Fibroblast of lung (primary cell): ENCODE measurements around the gene CD7. TPM values are rescaled to one million over a fixed set of nuclear protein-coding genes. Genes with fewer than 3 reads are reported as not detected.
A peak's percentile ranks its signal among the peaks of the same experiment; 100 is the strongest.

Experiments
- DNase-seq, 2 donors: peaks; one replicate each; pipeline versions ENCODE4 v3.0.0 to v3.0.0-alpha.2; 2010; ENCODE audit warnings: low read depth in 2 of 2
- H2AFZ ChIP-seq: 2 replicates; pipeline ENCODE4 v1.5.1; 2012; ENCODE audit warnings: low read length, control low read depth, inconsistent platforms
- H3K27ac ChIP-seq: 2 replicates; pipeline ENCODE4 v1.5.1; 2011; ENCODE audit warnings: low read length, control low read depth; ENCODE audit not compliant: insufficient read depth
- H3K27me3 ChIP-seq: 2 replicates; pipeline ENCODE4 v1.5.1; 2011; ENCODE audit warnings: mild to moderate bottlenecking, low read length; ENCODE audit not compliant: control insufficient read depth, insufficient read depth
- H3K36me3 ChIP-seq: 2 replicates; pipeline ENCODE4 v1.5.1; 2011; ENCODE audit warnings: low read length; ENCODE audit not compliant: control insufficient read depth, insufficient read depth
- H3K4me1 ChIP-seq: 2 replicates; pipeline ENCODE4 v1.5.1; 2011; ENCODE audit warnings: low read length; ENCODE audit not compliant: control insufficient read depth, insufficient read depth; ENCODE audit errors: extremely low read depth
- H3K4me2 ChIP-seq: 2 replicates; pipeline ENCODE4 v1.5.1; 2011; ENCODE audit warnings: low read length, control low read depth; ENCODE audit not compliant: insufficient read depth; ENCODE audit errors: extremely low read depth
- H3K4me3 ChIP-seq, 4 experiments: fragments of 200-600 bp in 1 of 4; sonication (generic) in 1 of 4; replicated peaks in 1 of 4; 2 replicates each; pipeline ENCODE4 v1.5.1; 2011 to 2016; ENCODE audit warnings: low read length in 4 of 4, low read depth in 3 of 4, mild to moderate bottlenecking in 3 of 4, control low read depth in 2 of 4, inconsistent platforms in 1 of 4, mixed read lengths in 1 of 4; ENCODE audit not compliant: insufficient read depth in 1 of 4; ENCODE audit errors: control extremely low read depth in 1 of 4
- H3K79me2 ChIP-seq: 2 replicates; pipeline ENCODE4 v1.5.1; 2012; ENCODE audit warnings: mild to moderate bottlenecking, low read length, inconsistent platforms; ENCODE audit not compliant: control insufficient read depth, insufficient read depth
- H3K9ac ChIP-seq: 2 replicates; pipeline ENCODE4 v1.5.1; 2011; ENCODE audit warnings: mild to moderate bottlenecking, low read length, control low read depth; ENCODE audit not compliant: insufficient read depth
- H3K9me3 ChIP-seq: 2 replicates; pipeline ENCODE4 v1.5.1; 2012; ENCODE audit warnings: low read depth, low read length; ENCODE audit not compliant: control insufficient read depth, insufficient read depth
- H4K20me1 ChIP-seq: 2 replicates; pipeline ENCODE4 v1.5.1; 2011; ENCODE audit warnings: low read length; ENCODE audit not compliant: control insufficient read depth, insufficient read depth; ENCODE audit errors: extremely low read depth
- EZH2 ChIP-seq: IDR thresholded peaks from 2 replicates; pipeline ENCODE4 v1.5.1; 2012; ENCODE audit warnings: low read length, control low read depth, mild to moderate bottlenecking; ENCODE audit errors: missing control alignments
- polyA plus RNA-seq, 2 donors: library from polyadenylated mRNA; depleted of rRNA in 1 of 2; stranded (reverse) in 1 of 2; unstranded in 1 of 2; fragments of >200 nt; gene quantifications; 2 replicates each; pipeline ENCODE4 v1.2.1, GENCODE V29; 2011 to 2012; ENCODE audit warnings: missing spikeins in 1 of 2
- total RNA-seq: library from RNA; depleted of rRNA; stranded (reverse); fragments of >200 nt; gene quantifications from 2 replicates; pipeline ENCODE4 v1.2.1, GENCODE V29; 2014
- TF ChIP-seq, protein P1 (sequence below), 2 donors: IDR thresholded peaks in 1 of 2; conservative IDR thresholded peaks in 1 of 2; 1 replicate in 1 of 2; 2 replicates in 1 of 2; pipeline ENCODE4 v1.5.1; 2011 to 2012; ENCODE audit warnings: low read length in 2 of 2, control low read depth in 1 of 2, inconsistent platforms in 1 of 2, low read depth in 1 of 2, mild to moderate bottlenecking in 1 of 2

The CD7 gene
- total and polyA plus RNA-seq, 2 donors (not counting 1 experiment from before 2014, with no cell fraction given) = 0.17 TPM; not detected in 1

DNA sequence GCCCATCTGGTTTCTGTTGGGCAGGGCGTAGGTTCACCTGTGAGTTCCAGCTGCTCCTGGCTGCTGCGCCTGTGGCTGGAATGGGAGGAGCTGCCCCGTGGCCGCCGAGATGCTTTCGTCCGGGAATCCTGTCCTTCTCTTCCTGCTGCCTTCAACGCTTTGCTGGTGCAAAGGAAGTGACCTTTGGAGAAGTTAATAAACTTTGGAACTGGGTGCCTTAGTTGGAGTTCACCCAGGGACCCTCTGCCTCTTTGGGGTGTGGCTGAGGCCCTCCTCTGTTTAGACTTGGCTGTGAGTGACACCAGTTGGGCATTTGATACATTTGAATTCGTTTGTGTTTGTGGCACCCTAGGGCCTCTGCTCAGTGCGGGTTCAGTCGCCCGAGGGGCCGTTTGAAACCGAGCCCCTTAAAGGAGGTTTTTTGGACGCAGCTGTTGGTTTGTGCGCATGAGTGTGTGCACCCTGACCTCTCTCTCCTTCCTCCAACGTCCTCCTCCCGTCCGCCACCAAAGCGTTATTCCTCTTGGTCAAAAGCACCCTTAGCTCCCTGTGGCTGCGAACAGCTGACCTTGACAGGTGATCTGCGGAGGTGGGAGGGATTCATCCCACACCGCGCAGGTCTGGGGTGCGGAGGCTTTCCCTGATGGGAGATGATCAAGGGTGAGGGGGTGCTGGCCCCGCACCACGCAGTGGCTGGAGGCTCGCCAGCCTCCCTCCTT lies 25.1 kb upstream of the CD7 start:
- H3K4me3 ChIP-seq = no peak overlapping the region
- H3K9ac ChIP-seq = no peak overlapping the region
- H3K79me2 ChIP-seq = no peaks in the 10 kb centered on the region
- no peaks in the 10 kb centered on the region for H3K27me3 ChIP-seq
- H2AFZ ChIP-seq = no peak overlapping the region
- H4K20me1 ChIP-seq = no peaks in the 10 kb centered on the region
- no peaks in the 10 kb centered on the region for H3K36me3 ChIP-seq
- no peak overlapping the region for H3K4me2 ChIP-seq
- H3K4me1 ChIP-seq = peaks cover 8% of the 10 kb centered on the region
- no peak overlapping the region for H3K27ac ChIP-seq
- DNase-seq = no peak
- H3K9me3 ChIP-seq = no peaks in the 10 kb centered on the region
- TF ChIP-seq, protein P1, sequence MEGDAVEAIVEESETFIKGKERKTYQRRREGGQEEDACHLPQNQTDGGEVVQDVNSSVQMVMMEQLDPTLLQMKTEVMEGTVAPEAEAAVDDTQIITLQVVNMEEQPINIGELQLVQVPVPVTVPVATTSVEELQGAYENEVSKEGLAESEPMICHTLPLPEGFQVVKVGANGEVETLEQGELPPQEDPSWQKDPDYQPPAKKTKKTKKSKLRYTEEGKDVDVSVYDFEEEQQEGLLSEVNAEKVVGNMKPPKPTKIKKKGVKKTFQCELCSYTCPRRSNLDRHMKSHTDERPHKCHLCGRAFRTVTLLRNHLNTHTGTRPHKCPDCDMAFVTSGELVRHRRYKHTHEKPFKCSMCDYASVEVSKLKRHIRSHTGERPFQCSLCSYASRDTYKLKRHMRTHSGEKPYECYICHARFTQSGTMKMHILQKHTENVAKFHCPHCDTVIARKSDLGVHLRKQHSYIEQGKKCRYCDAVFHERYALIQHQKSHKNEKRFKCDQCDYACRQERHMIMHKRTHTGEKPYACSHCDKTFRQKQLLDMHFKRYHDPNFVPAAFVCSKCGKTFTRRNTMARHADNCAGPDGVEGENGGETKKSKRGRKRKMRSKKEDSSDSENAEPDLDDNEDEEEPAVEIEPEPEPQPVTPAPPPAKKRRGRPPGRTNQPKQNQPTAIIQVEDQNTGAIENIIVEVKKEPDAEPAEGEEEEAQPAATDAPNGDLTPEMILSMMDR (conservative IDR thresholded peaks at IDR 0.05 in 1 of 2, IDR thresholded peaks at IDR 0.05 in 1 of 2; ENCODE audit: low read depth in 1 of 2, low read length in 2 of 2) = no peak
- TF ChIP-seq EZH2 = no peak

DNA sequence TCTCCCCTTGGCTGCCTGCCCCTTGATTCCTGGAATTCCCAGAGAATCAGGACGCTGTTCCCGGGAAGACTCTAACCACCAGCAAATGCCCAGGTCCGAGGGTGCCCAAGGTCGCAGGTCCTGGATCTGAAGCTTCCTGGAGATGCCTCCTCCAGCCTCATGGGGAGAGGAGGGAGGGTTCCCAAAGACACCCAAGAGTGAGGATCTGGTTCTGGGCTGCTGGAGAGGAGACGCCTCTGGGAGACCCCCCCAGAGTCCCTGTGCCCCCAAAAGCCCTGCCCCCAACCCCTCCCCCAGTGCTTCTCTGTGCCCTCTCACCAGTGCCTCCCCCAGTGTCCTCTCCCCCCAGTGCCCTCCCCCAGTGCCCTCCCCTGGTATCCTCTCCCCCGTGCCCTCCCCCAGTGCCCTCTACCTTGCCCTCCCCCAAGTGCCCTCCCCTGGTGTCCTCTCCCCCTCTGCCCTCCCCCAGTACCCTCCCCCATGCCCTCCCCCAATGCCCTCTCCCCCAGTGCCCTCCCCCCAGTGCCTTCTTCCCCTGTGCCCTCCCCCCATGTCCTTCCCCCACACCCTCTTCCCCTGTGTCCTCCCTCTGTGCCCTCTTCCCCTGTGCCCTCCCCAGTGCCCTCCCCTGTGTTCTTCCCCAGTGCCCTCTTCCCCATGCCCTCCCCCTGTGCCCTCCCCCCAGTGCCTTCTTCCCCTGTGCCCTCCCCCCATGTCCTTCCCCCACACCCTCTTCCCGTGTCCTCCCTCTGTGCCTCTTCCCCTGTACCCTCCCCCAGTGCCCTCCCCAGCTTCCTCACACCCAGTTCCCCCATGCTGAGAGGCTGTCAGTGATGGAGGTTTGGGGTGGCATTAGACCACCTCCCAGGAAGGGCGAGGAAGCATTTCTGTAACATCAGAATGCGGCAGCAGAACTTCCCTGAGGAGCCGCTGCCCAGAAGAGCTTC lies 22.5 kb upstream of the CD7 start:
- Histone ChIP-seq H3K79me2 (no peaks in the 10 kb centered on the region), H3K9ac (no peak overlapping the region), H3K9me3 (no peaks in the 10 kb centered on the region), H3K36me3 (no peaks in the 10 kb centered on the region), H3K4me2 (peak overlapping the region; percentile 72), H3K27ac (no peak overlapping the region), H3K4me1 (peaks cover 8% of the 10 kb centered on the region), H2AFZ (peak overlapping the region; percentile 52), H3K4me3 (peak overlapping the region in 1 of 4 experiments; percentile 38), H4K20me1 (no peaks in the 10 kb centered on the region), H3K27me3 (no peaks in the 10 kb centered on the region)
- TF ChIP-seq, protein P1 (conservative IDR thresholded peaks at IDR 0.05 in 1 of 2, IDR thresholded peaks at IDR 0.05 in 1 of 2; ENCODE audit: low read depth in 1 of 2, low read length in 2 of 2) = no peak
- no peak for TF ChIP-seq EZH2
- DNase-seq = no peak
